Psoas muscle (tissue), 8 donors: ENCODE measurements around the gene NRN1L. TPM values are rescaled to one million over a fixed set of nuclear protein-coding genes. Genes with fewer than 3 reads are reported as not detected.
A peak's percentile ranks its signal among the peaks of the same experiment; 100 is the strongest.

Source experiments
- ATAC-seq, 4 donors: fragments of 200-7000 bp; cut with Tn5 transposase; one replicate each; pipeline ENCODE4 v1.9.1; 2020; ENCODE audit warnings: moderate library complexity in 3 of 4, mild to moderate bottlenecking in 2 of 4
- DNase-seq, 2 donors: peaks; one replicate each; pipeline ENCODE4 v3.0.0-alpha.2; 2020
- H3K27ac ChIP-seq: fragments of 200-600 bp; one replicate; pipeline ENCODE4 v1.8.0; 2022
- H3K27me3 ChIP-seq, 3 donors: fragments of 200-600 bp in 1 of 3; one replicate each; pipeline versions ENCODE4 v1.6.1 to v1.8.0; 2013 to 2022; ENCODE audit warnings: low read length in 2 of 3, mild to moderate bottlenecking in 2 of 3, moderate library complexity in 1 of 3; ENCODE audit not compliant: insufficient read depth in 3 of 3
- H3K36me3 ChIP-seq, 2 donors: fragments of 200-600 bp in 1 of 2; one replicate each; pipeline versions ENCODE4 v1.6.1 to v1.8.0; 2013 to 2022; ENCODE audit warnings: low read depth in 1 of 2, mild to moderate bottlenecking in 1 of 2, moderate library complexity in 1 of 2; ENCODE audit not compliant: insufficient read depth in 1 of 2
- H3K4me1 ChIP-seq: fragments of 200-600 bp; one replicate; pipeline ENCODE4 v1.8.0; 2022
- H3K4me3 ChIP-seq: fragments of 200-600 bp; one replicate; pipeline ENCODE4 v1.8.0; 2022; ENCODE audit warnings: mild to moderate bottlenecking
- H3K9me3 ChIP-seq: fragments of 200-600 bp; one replicate; pipeline ENCODE4 v1.8.0; 2022
- CTCF ChIP-seq: fragments of 200-600 bp; IDR thresholded peaks from one replicate; pipeline ENCODE4 v1.8.0; 2022; ENCODE audit warnings: antibody characterized with exemption
- WGBS, 3 donors: extraction: QIAGEN DNeasy Blood & Tissue Kit; methylation state at CpG; one replicate each; pipeline versions ENCODE4 v1.1.6 to v1.1.7; 2013; 5-methylcytosine and 5-hydroxymethylcytosine counted together
- intact Hi-C, 2 donors: fragments of 100-400 bp; cut with DNase I; formaldehyde crosslinking; loops; one replicate each; pipeline versions ENCODE4 v1.11.0 to v1.14.2; 2022
- polyA plus RNA-seq, 3 donors: library from polyadenylated mRNA; stranded (reverse); fragments of 200-250 nt; gene quantifications; one replicate each; pipeline ENCODE4 v1.2.3, GENCODE V29; 2013
- total RNA-seq, 4 donors: library from RNA; stranded (reverse); fragmentation: NEBNext Ultra II Directional in 2 of 4; extraction: Animal tissue kit (Norgen Biotek cat#: 25700) in 2 of 4; gene quantifications; one replicate each; pipeline versions ENCODE4 v1.2.1 to v1.2.4, GENCODE V29; 2021 to 2023
- donor health status: healthy with polysubstance abuse.
- donor health status: DM: no; HTN: no; CAD: no; lungs with moderate emphysema.
- donor health status: Bipolar disorder and iron deficiency.
- donor health status: healthy.
- donor health status: DM: yes; HTN: yes; CAD: no.
- donor health status: DM: no; HTN: no; CAD: no.
- donor health status: DM: no; HTN: no; CAD: no.
- donor health status: DM: yes; HTN: yes; CAD: no.

NRN1L gene
- total and polyA plus RNA-seq, 7 donors, result 0.23 to 1.1 (median 0.38) TPM; not detected in 2

- H3K4me3 ChIP-seq, result peak overlapping the region; percentile 15
- DNase-seq (peak in 1 of 2 donors; percentile 72), ATAC-seq (peak; percentile 71 to 84 (median 78))
- no peaks in the 10 kb centered on the region for H3K36me3 ChIP-seq
- no peaks in the 10 kb centered on the region for H3K9me3 ChIP-seq
- TF ChIP-seq CTCF, result no peak
- peak overlapping the region; percentile 91 for H3K27ac ChIP-seq
- 15 to 27% (median 23%) methylated on average over 6 of the region's 6 CpGs for WGBS, 3 donors
- H3K27me3 ChIP-seq, result no peaks in the 10 kb centered on the region
- intact Hi-C loops, result no loop called here
- peaks cover 72% of the 10 kb centered on the region for H3K4me1 ChIP-seq
Observed at GRCh38 chr16:67917140-67917851, 32.6 kb downstream of the NRN1L start.

GRCh38 chr16:67917852-67918236 is 33.2 kb downstream of the NRN1L start:
- Histone ChIP-seq H3K27ac (peak overlapping the region; percentile 91), H3K27me3 (no peaks in the 10 kb centered on the region), H3K4me1 (peaks cover 76% of the 10 kb centered on the region), H3K36me3 (no peaks in the 10 kb centered on the region), H3K4me3 (peak overlapping the region; percentile 0), H3K9me3 (no peaks in the 10 kb centered on the region)
- WGBS, 3 donors, result 29 to 48% (median 30%) methylated on average over 4 of the region's 4 CpGs
- intact Hi-C loops, result no loop called here
- peak; percentile 89 to 95 (median 93) for ATAC-seq
- no peak for TF ChIP-seq CTCF
- no peak for DNase-seq

GRCh38 chr16:67919622-67920221 is 35.0 kb downstream of the NRN1L start:
- ATAC-seq (peak in 1 of 4 donors; percentile 33), DNase-seq (peak in 1 of 2 donors; percentile 39)
- peak; percentile 6 for TF ChIP-seq CTCF
- Histone ChIP-seq H3K9me3 (no peaks in the 10 kb centered on the region), H3K27ac (peak overlapping the region; percentile 91), H3K4me1 (peaks cover 91% of the 10 kb centered on the region), H3K36me3 (peaks cover 0 to 8% of the 10 kb centered on the region in 2 donors), H3K27me3 (no peaks in the 10 kb centered on the region), H3K4me3 (no peak overlapping the region)
- intact Hi-C loops, result loop anchor here in 1 of 2 donors (10.0 kb wide), 1 partner anchor 245 kb away; no protein-coding TSS in a partner anchor
- WGBS, 3 donors, result 52 to 68% (median 61%) methylated on average over 6 of the region's 6 CpGs

- Histone ChIP-seq H3K36me3 (peaks cover 0 to 8% of the 10 kb centered on the region in 2 donors), H3K9me3 (no peaks in the 10 kb centered on the region), H3K27ac (peak overlapping the region; percentile 83), H3K4me3 (no peak overlapping the region), H3K4me1 (peaks cover 90% of the 10 kb centered on the region), H3K27me3 (no peaks in the 10 kb centered on the region)
- no peak for TF ChIP-seq CTCF
- no peak for ATAC-seq
- no peak for DNase-seq
- 74 to 84% (median 77%) methylated on average over 5 of the region's 5 CpGs for WGBS, 3 donors
- intact Hi-C loops, result loop anchor here in 1 of 2 donors (10.0 kb wide), 1 partner anchor 247 kb away; no protein-coding TSS in a partner anchor
Observed at GRCh38 chr16:67922221-67922620, 37.5 kb downstream of the NRN1L start.
